GM12864 (cell line): ENCODE data around the gene MAGI3.
"Not testable (repeated sequence)": the region's sequence is repeated elsewhere in the genome, so short reads cannot be mapped to it uniquely, and the experiment has no call there.

Source experiments
- DNase-seq: peaks from one replicate; pipeline ENCODE4 v3.0.0-alpha.2; 2011; ENCODE audit warnings: low read depth
- H3K4me3 ChIP-seq: 2 replicates; pipeline ENCODE4 v1.5.1; 2011; ENCODE audit warnings: mild to moderate bottlenecking, low read depth, low read length, control low read depth
- CTCF ChIP-seq: IDR thresholded peaks from 2 replicates; pipeline ENCODE4 v1.5.1; 2011; ENCODE audit warnings: low read depth, mild to moderate bottlenecking, moderate library complexity, low read length, control low read depth, inconsistent platforms; ENCODE audit errors: missing control alignments

MAGI3 gene

GRCh38 chr1:113587475-113587874 lies 197.2 kb downstream of the MAGI3 start:
- TF ChIP-seq CTCF, result no peak
- no peak for DNase-seq
- H3K4me3 ChIP-seq, result no peak overlapping the region

DNA sequence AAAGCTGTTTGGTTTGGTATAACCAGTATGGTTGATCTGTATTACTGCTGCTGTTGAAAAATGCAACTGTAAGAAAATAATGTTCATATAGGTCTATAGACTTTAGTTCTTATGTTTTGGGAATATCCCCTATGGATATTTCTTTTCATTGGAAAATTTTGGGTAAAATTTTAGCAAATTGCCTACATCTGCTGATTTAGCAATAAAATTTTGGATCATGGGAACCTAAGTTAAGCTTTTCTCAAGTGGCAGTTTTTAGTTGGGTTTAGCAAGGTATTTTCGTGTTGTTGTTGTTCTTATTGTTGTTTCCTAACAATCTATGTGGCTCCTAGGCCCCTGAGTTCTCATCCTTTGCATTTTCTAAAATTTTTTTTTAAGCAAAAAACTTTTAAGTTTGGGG lies 201.9 kb downstream of the MAGI3 start:
- no peak for DNase-seq
- no peak overlapping the region for H3K4me3 ChIP-seq
- TF ChIP-seq CTCF, result no peak

DNA sequence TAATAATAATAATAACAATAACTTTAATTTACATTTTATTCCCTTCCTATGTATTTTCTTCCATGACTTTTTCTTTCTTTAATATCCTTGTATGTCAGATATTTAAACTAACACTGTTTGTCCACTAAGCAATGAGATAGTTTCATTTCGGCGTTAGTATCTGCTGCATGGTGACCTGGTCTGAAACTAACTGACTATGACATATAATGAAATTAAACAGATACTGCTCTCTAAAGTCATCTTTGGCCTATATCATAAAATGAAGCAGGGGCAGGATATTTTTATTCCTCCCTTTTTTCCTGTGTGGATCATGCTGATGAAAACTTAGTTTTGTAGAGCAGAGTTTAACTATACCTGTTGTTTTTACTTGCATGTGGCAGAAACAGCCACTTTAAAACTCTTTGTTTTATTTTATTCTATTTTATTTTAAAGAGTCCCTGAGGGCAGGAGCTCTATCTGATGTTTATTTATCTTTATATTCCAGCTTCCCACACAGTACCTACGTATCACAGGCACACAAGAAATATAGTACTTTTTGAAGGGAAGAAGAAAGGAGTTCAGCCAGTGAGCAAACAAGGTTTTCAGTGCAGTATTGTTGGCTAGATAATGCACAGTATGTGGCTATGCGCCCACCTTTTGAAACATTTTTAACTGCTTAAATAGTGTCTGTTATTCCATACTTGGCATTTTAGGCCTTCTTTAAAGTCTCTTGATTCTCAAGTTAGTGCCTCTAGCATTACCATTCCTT lies 203.4 kb downstream of the MAGI3 start:
- no peak overlapping the region for H3K4me3 ChIP-seq
- TF ChIP-seq CTCF, result no peak
- DNase-seq, result no peak

GRCh38 chr1:113604466-113604865 lies 214.2 kb downstream of the MAGI3 start:
- not testable (repeated sequence) for DNase-seq, H3K4me3 ChIP-seq

DNA sequence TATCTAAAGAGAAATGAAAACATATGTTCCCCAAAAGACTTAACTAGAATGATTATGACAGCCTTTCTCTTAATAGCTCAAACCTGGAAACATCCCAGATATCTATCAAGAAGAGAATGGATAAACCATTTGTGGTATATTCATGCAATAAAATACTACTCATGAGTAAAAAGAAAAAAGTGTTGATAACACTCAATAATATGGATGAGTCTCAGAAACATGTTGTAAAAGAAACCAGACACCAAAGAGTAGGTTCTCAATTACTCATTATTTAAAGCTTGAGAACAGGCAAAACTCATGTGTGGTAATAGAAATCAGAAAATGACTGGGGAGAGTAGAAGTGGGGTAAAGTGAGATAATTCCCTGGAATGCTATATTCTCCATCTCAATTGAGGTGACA lies 214.8 kb downstream of the MAGI3 start:
- no peak for DNase-seq
- no peak overlapping the region for H3K4me3 ChIP-seq
- no peak for TF ChIP-seq CTCF

DNA sequence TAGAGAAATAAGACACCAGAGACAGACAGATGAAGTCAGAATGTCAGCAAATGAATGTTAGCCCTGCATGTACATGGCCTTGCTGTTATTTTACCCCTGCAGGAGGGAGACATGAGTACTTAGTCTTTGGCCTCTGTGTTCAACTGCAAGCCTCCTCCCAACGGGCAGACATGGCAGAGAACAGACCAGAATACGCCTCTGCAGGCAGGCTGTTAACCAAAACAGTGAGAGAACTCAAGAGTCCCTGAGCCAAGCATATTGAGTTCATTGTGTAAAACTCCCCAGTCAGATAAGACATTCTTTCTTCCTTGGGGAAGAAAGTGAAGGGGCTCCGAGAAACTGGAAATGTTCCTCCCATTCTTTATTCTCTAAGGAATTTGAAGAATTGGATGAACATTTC lies 218.1 kb downstream of the MAGI3 start:
- DNase-seq, result no peak
- H3K4me3 ChIP-seq, result no peak overlapping the region
- no peak for TF ChIP-seq CTCF

GRCh38 chr1:113610372-113610771 lies 220.1 kb downstream of the MAGI3 start:
- TF ChIP-seq CTCF, result no peak
- H3K4me3 ChIP-seq, result no peak overlapping the region
- DNase-seq, result no peak

- DNase-seq, result no peak
Observed at GRCh38 chr1:113615425-113615824, 225.1 kb downstream of the MAGI3 start.

More at GRCh38 chr1:113615425-113615824, 225.1 kb downstream of the MAGI3 start:
- no peak for TF ChIP-seq CTCF
- no peak overlapping the region for H3K4me3 ChIP-seq
